Activated naive CD8-positive, alpha-beta T cell treated with anti-CD3 and anti-CD28 coated beads, Interleukin-2, amount 50 U/mL, for 24 hours (primary cell): ENCODE results near the gene SENP6.
A peak's percentile ranks its signal among the peaks of the same experiment; 100 is the strongest.

Source experiments
- ATAC-seq: fragments of 150-1000 bp; cut with Tn5 transposase; one replicate; pipeline ENCODE4 v1.10.0; 2021
- DNase-seq: peaks from one replicate; pipeline ENCODE4 v3.0.0; 2021
- H3K27ac Mint-ChIP-seq: one replicate; pipeline ENCODE4 v1.8.0; 2021; ENCODE audit warnings: mild to moderate bottlenecking, mixed read lengths
- H3K27me3 Mint-ChIP-seq: one replicate; pipeline ENCODE4 v1.8.0; 2021; ENCODE audit warnings: mixed read lengths
- H3K36me3 Mint-ChIP-seq: one replicate; pipeline ENCODE4 v1.8.0; 2021; ENCODE audit warnings: low read depth, mixed read lengths
- H3K4me1 Mint-ChIP-seq: one replicate; pipeline ENCODE4 v1.8.0; 2021; ENCODE audit warnings: mixed read lengths
- H3K4me3 Mint-ChIP-seq: one replicate; pipeline ENCODE4 v1.8.0; 2021; ENCODE audit warnings: mild to moderate bottlenecking, moderate library complexity, mixed read lengths
- H3K9me3 Mint-ChIP-seq: one replicate; pipeline ENCODE4 v1.8.0; 2021; ENCODE audit warnings: mixed read lengths

SENP6 gene

GRCh38 chr6:75735491-75736186 is 134.0 kb downstream of the SENP6 start:
- Mint-ChIP-seq H3K9me3 (no peaks in the 10 kb centered on the region), H3K4me1 (no peaks in the 10 kb centered on the region), H3K27me3 (peaks cover 12% of the 10 kb centered on the region), H3K27ac (no peak overlapping the region), H3K4me3 (no peak overlapping the region), H3K36me3 (no peaks in the 10 kb centered on the region)
- DNase-seq: no peak
- no peak for ATAC-seq

- no peak overlapping the region for H3K27ac Mint-ChIP-seq
- H3K9me3 Mint-ChIP-seq: no peaks in the 10 kb centered on the region
- ATAC-seq (no peak), DNase-seq (no peak)
- no peaks in the 10 kb centered on the region for H3K36me3 Mint-ChIP-seq
- peaks cover 8% of the 10 kb centered on the region for H3K4me1 Mint-ChIP-seq
- peaks cover 49% of the 10 kb centered on the region for H3K27me3 Mint-ChIP-seq
- no peak overlapping the region for H3K4me3 Mint-ChIP-seq
These were observed 142.3 kb downstream of the SENP6 start for GRCh38 chr6:75743971-75744370.

- ATAC-seq (no peak), DNase-seq (no peak)
- peaks cover 2% of the 10 kb centered on the region for H3K36me3 Mint-ChIP-seq
- H3K27me3 Mint-ChIP-seq: peaks cover 50% of the 10 kb centered on the region
- H3K27ac Mint-ChIP-seq: no peak overlapping the region
- no peaks in the 10 kb centered on the region for H3K9me3 Mint-ChIP-seq
- no peak overlapping the region for H3K4me3 Mint-ChIP-seq
- H3K4me1 Mint-ChIP-seq: peaks cover 11% of the 10 kb centered on the region
These were observed 143.7 kb downstream of the SENP6 start for GRCh38 chr6:75745404-75745803.

- peaks cover 58% of the 10 kb centered on the region for H3K27me3 Mint-ChIP-seq
- ATAC-seq: no peak
- DNase-seq: no peak
- no peaks in the 10 kb centered on the region for H3K9me3 Mint-ChIP-seq
- H3K4me3 Mint-ChIP-seq: no peak overlapping the region
- peaks cover 2% of the 10 kb centered on the region for H3K36me3 Mint-ChIP-seq
- H3K27ac Mint-ChIP-seq: no peak overlapping the region
- peaks cover 11% of the 10 kb centered on the region for H3K4me1 Mint-ChIP-seq
These were observed 144.5 kb downstream of the SENP6 start for GRCh38 chr6:75746221-75746620.

GRCh38 chr6:75747152-75747992 is 145.7 kb downstream of the SENP6 start:
- H3K27ac Mint-ChIP-seq: no peak overlapping the region
- H3K4me3 Mint-ChIP-seq: no peak overlapping the region
- H3K27me3 Mint-ChIP-seq: peaks cover 54% of the 10 kb centered on the region
- H3K9me3 Mint-ChIP-seq: no peaks in the 10 kb centered on the region
- DNase-seq (no peak), ATAC-seq (no peak)
- peaks cover 2% of the 10 kb centered on the region for H3K36me3 Mint-ChIP-seq
- H3K4me1 Mint-ChIP-seq: peaks cover 11% of the 10 kb centered on the region

- no peaks in the 10 kb centered on the region for H3K9me3 Mint-ChIP-seq
- H3K4me1 Mint-ChIP-seq: peaks cover 11% of the 10 kb centered on the region
- peak overlapping the region; percentile 80 for H3K4me3 Mint-ChIP-seq
- H3K27ac Mint-ChIP-seq: no peak overlapping the region
- peaks cover 55% of the 10 kb centered on the region for H3K27me3 Mint-ChIP-seq
- DNase-seq (no peak), ATAC-seq (no peak)
- peaks cover 2% of the 10 kb centered on the region for H3K36me3 Mint-ChIP-seq
These were observed 146.5 kb downstream of the SENP6 start for GRCh38 chr6:75748003-75748742.

- Mint-ChIP-seq H3K36me3 (peaks cover 2% of the 10 kb centered on the region), H3K4me3 (peak within 1 kb of the TSS; percentile 84), H3K4me1 (peaks cover 11% of the 10 kb centered on the region), H3K27ac (no peak within 1 kb of the TSS), H3K9me3 (no peaks in the 10 kb centered on the region), H3K27me3 (peaks cover 51% of the 10 kb centered on the region)
- DNase-seq (peak; percentile 39), ATAC-seq (peak; percentile 80)
These were observed 147.3 kb downstream of the SENP6 start, which contains the start of gene MYO6 for GRCh38 chr6:75748743-75749538. Gene MYO6 (plus strand): TSS chr6:75749239. CDS start chr6:75817548, 68,309 bp downstream.

GRCh38 chr6:75751443-75751842 is 149.8 kb downstream of the SENP6 start:
- Mint-ChIP-seq H3K27ac (no peak overlapping the region), H3K4me3 (no peak overlapping the region), H3K36me3 (peaks cover 2% of the 10 kb centered on the region), H3K27me3 (peaks cover 39% of the 10 kb centered on the region), H3K4me1 (peaks cover 11% of the 10 kb centered on the region), H3K9me3 (no peaks in the 10 kb centered on the region)
- ATAC-seq: no peak
- no peak for DNase-seq

GRCh38 chr6:75752365-75752764 is 150.7 kb downstream of the SENP6 start:
- peaks cover 34% of the 10 kb centered on the region for H3K27me3 Mint-ChIP-seq
- ATAC-seq (no peak), DNase-seq (no peak)
- H3K9me3 Mint-ChIP-seq: no peaks in the 10 kb centered on the region
- no peak overlapping the region for H3K27ac Mint-ChIP-seq
- H3K36me3 Mint-ChIP-seq: peaks cover 2% of the 10 kb centered on the region
- no peak overlapping the region for H3K4me3 Mint-ChIP-seq
- H3K4me1 Mint-ChIP-seq: peaks cover 11% of the 10 kb centered on the region

- Mint-ChIP-seq H3K36me3 (no peaks in the 10 kb centered on the region), H3K4me3 (no peak overlapping the region), H3K27ac (no peak overlapping the region), H3K27me3 (peaks cover 33% of the 10 kb centered on the region), H3K9me3 (no peaks in the 10 kb centered on the region), H3K4me1 (no peaks in the 10 kb centered on the region)
- DNase-seq (no peak), ATAC-seq (no peak)
These were observed 154.0 kb downstream of the SENP6 start for GRCh38 chr6:75755704-75756103.

- DNase-seq (no peak), ATAC-seq (no peak)
- Mint-ChIP-seq H3K27me3 (peaks cover 36% of the 10 kb centered on the region), H3K4me1 (no peaks in the 10 kb centered on the region), H3K36me3 (no peaks in the 10 kb centered on the region), H3K4me3 (no peak overlapping the region), H3K9me3 (no peaks in the 10 kb centered on the region), H3K27ac (no peak overlapping the region)
These were observed 155.6 kb downstream of the SENP6 start for GRCh38 chr6:75757295-75757694.

- Mint-ChIP-seq H3K4me1 (no peaks in the 10 kb centered on the region), H3K9me3 (no peaks in the 10 kb centered on the region), H3K27ac (no peak overlapping the region), H3K4me3 (no peak overlapping the region), H3K36me3 (no peaks in the 10 kb centered on the region), H3K27me3 (peaks cover 35% of the 10 kb centered on the region)
- no peak for ATAC-seq
- DNase-seq: no peak
These were observed 156.4 kb downstream of the SENP6 start for GRCh38 chr6:75758061-75758460.

GRCh38 chr6:75759207-75759606 is 157.5 kb downstream of the SENP6 start:
- Mint-ChIP-seq H3K27ac (no peak overlapping the region), H3K4me3 (no peak overlapping the region), H3K9me3 (no peaks in the 10 kb centered on the region), H3K27me3 (peaks cover 37% of the 10 kb centered on the region), H3K4me1 (no peaks in the 10 kb centered on the region), H3K36me3 (no peaks in the 10 kb centered on the region)
- ATAC-seq (no peak), DNase-seq (no peak)

- Mint-ChIP-seq H3K4me1 (no peaks in the 10 kb centered on the region), H3K9me3 (no peaks in the 10 kb centered on the region), H3K4me3 (no peak overlapping the region), H3K27ac (no peak overlapping the region), H3K27me3 (peaks cover 41% of the 10 kb centered on the region), H3K36me3 (no peaks in the 10 kb centered on the region)
- ATAC-seq (no peak), DNase-seq (no peak)
These were observed 158.6 kb downstream of the SENP6 start for GRCh38 chr6:75760320-75760719.
